Measurements from ENCODE around the gene TNIP3. TPM values are rescaled to one million over a fixed set of nuclear protein-coding genes. Genes with fewer than 3 reads are reported as not detected.

Gene TNIP3
- total RNA-seq (2022) (0.43 TPM in 1 of 2 replicates, not detected in the other), Bru-seq, nascent RNA (percentile 16 among the genes with signal in this experiment), BruChase-seq, experiment 1, labeled RNA remaining after a 2-hour chase (percentile 26 among the genes with signal in this experiment), BruChase-seq, experiment 2, labeled RNA remaining after a 6-hour chase (percentile 19 among the genes with signal in this experiment)
- long read RNA-seq: 0 reads

- Histone ChIP-seq H3K9me3 (no peaks in the 10 kb centered on the region), H3K27me3 (replicated peaks; ENCODE audit: control insufficient read depth, insufficient read depth, low read length) (no peaks in the 10 kb centered on the region), H3K4me1 (no peaks in the 10 kb centered on the region), H3K36me3 (ENCODE audit: control insufficient read depth, insufficient read depth, low read length) (no peaks in the 10 kb centered on the region), H3K4me3 (ENCODE audit: low read depth, low read length) (no peak within 1 kb of the TSS)
- Mint-ChIP-seq H3K27ac (ENCODE audit: unreplicated experiment) (no peak within 1 kb of the TSS), H3K9me3 (ENCODE audit: unreplicated experiment) (no peaks in the 10 kb centered on the region), H3K4me3 (ENCODE audit: unreplicated experiment) (no peak within 1 kb of the TSS), H3K27me3 (ENCODE audit: insufficient read depth, unreplicated experiment) (peaks cover 3% of the 10 kb centered on the region), H3K4me1 (ENCODE audit: low read depth, unreplicated experiment) (peaks cover 5% of the 10 kb centered on the region), H3K36me3 (ENCODE audit: insufficient read depth, unreplicated experiment) (no peaks in the 10 kb centered on the region)
- ChIA-PET POLR2A (no interaction called here), CTCF (no interaction called here)
- TF ChIP-seq CTCF (IDR thresholded peaks at IDR 0.05; ENCODE audit: insufficient read depth in 1 of 2, low read depth in 1 of 2, low read length in 1 of 2, severe bottlenecking in 1 of 2, unreplicated experiment in 1 of 2): no peak
- no peak for DNase-seq
- no TSS peak for BruUV-seq (replicated peaks)
- intact Hi-C loops (cut with micrococcal nuclease; ENCODE audit: unreplicated experiment): no loop called here
These were observed at the start of gene TNIP3 for GRCh38 chr4:121164291-121164690. Gene TNIP3 (minus strand): TSS chr4:121164321. CDS start chr4:121164125, 196 bp downstream.

- intact Hi-C loops (cut with micrococcal nuclease; ENCODE audit: unreplicated experiment): no loop called here
- CTCF ChIA-PET: no interaction called here
- Histone ChIP-seq H3K9me3 (no peaks in the 10 kb centered on the region), H3K4me3 (ENCODE audit: low read depth, low read length) (no peak overlapping the region), H3K4me1 (0 out of 2 replicates have a peak, but pooled peaks cover 3% of the 10 kb centered on the region), H3K36me3 (ENCODE audit: control insufficient read depth, insufficient read depth, low read length) (no peaks in the 10 kb centered on the region), H3K27me3 (replicated peaks; ENCODE audit: control insufficient read depth, insufficient read depth, low read length) (no peaks in the 10 kb centered on the region)
- POLR2A ChIA-PET: no interaction called here
- H3K27me3 Mint-ChIP-seq (ENCODE audit: insufficient read depth, unreplicated experiment): no peaks in the 10 kb centered on the region
- TF ChIP-seq CTCF (IDR thresholded peaks at IDR 0.05; ENCODE audit: insufficient read depth in 1 of 2, low read depth in 1 of 2, low read length in 1 of 2, severe bottlenecking in 1 of 2, unreplicated experiment in 1 of 2): no peak
- no peak for DNase-seq
- no peaks in the 10 kb centered on the region for H3K36me3 Mint-ChIP-seq (ENCODE audit: insufficient read depth, unreplicated experiment)
- no TSS peak for BruUV-seq (replicated peaks)
- H3K27ac Mint-ChIP-seq (ENCODE audit: unreplicated experiment): no peak overlapping the region
- no peak overlapping the region for H3K4me3 Mint-ChIP-seq (ENCODE audit: unreplicated experiment)
- no peaks in the 10 kb centered on the region for H3K9me3 Mint-ChIP-seq (ENCODE audit: unreplicated experiment)
- H3K4me1 Mint-ChIP-seq (ENCODE audit: low read depth, unreplicated experiment): no peaks in the 10 kb centered on the region
These were observed 48.7 kb upstream of the TNIP3 start for GRCh38 chr4:121212806-121213205.

- H3K27me3 ChIP-seq (replicated peaks; ENCODE audit: control insufficient read depth, insufficient read depth, low read length): no peaks in the 10 kb centered on the region
- no peaks in the 10 kb centered on the region for H3K4me1 Mint-ChIP-seq (ENCODE audit: low read depth, unreplicated experiment)
- no peak for DNase-seq
- H3K27ac Mint-ChIP-seq (ENCODE audit: unreplicated experiment): no peak overlapping the region
- CTCF ChIA-PET: no interaction called here
- no peaks in the 10 kb centered on the region for H3K36me3 ChIP-seq (ENCODE audit: control insufficient read depth, insufficient read depth, low read length)
- 0 out of 2 replicates have a peak, but pooled peaks cover 3% of the 10 kb centered on the region for H3K4me1 ChIP-seq
- no peaks in the 10 kb centered on the region for H3K9me3 Mint-ChIP-seq (ENCODE audit: unreplicated experiment)
- no peak overlapping the region for H3K4me3 ChIP-seq (ENCODE audit: low read depth, low read length)
- no peak for TF ChIP-seq CTCF (IDR thresholded peaks at IDR 0.05; ENCODE audit: insufficient read depth in 1 of 2, low read depth in 1 of 2, low read length in 1 of 2, severe bottlenecking in 1 of 2, unreplicated experiment in 1 of 2)
- intact Hi-C loops (cut with micrococcal nuclease; ENCODE audit: unreplicated experiment): no loop called here
- no TSS peak for BruUV-seq (replicated peaks)
- no peaks in the 10 kb centered on the region for H3K36me3 Mint-ChIP-seq (ENCODE audit: insufficient read depth, unreplicated experiment)
- POLR2A ChIA-PET: no interaction called here
- H3K4me3 Mint-ChIP-seq (ENCODE audit: unreplicated experiment): no peak overlapping the region
- H3K9me3 ChIP-seq: no peaks in the 10 kb centered on the region
- no peaks in the 10 kb centered on the region for H3K27me3 Mint-ChIP-seq (ENCODE audit: insufficient read depth, unreplicated experiment)
These were observed 45.0 kb upstream of the TNIP3 start for GRCh38 chr4:121209171-121209570.

All from Caco-2 (cell line).